Right atrium auricular region (tissue), 2 donors: ENCODE measurements around the gene PPP1R8. TPM values are rescaled to one million over a fixed set of nuclear protein-coding genes. Genes with fewer than 3 reads are reported as not detected.
"Not testable (repeated sequence)": the region's sequence is repeated elsewhere in the genome, so short reads cannot be mapped to it uniquely, and the experiment has no call there.

Source experiments
- DNase-seq: peaks from one replicate; pipeline ENCODE4 v3.0.0-alpha.2; 2019; ENCODE audit warnings: low spot score
- H3K27ac ChIP-seq, 2 donors: fragments of 200-600 bp; sonication (generic); 1 replicate in 1 of 2; 2 replicates in 1 of 2; pipeline ENCODE4 v1.5.1; 2016 to 2019
- H3K27me3 ChIP-seq, 2 donors: fragments of 200-600 bp; sonication (generic); one replicate each; pipeline versions ENCODE4 v1.5.1 to v1.6.0; 2017 to 2019
- H3K36me3 ChIP-seq: fragments of 200-600 bp; sonication (generic); one replicate; pipeline ENCODE4 v1.5.1; 2016
- H3K4me1 ChIP-seq, 2 donors: fragments of 200-600 bp; sonication (generic); one replicate each; pipeline versions ENCODE4 v1.5.1 to v1.6.0; 2017 to 2019
- H3K4me3 ChIP-seq, 2 donors: fragments of 200-600 bp; sonication (generic); 1 replicate in 1 of 2; 2 replicates in 1 of 2; pipeline ENCODE4 v1.5.1; 2017 to 2019; ENCODE audit warnings: mild to moderate bottlenecking in 1 of 2, moderate library complexity in 1 of 2
- H3K9me3 ChIP-seq, 2 donors: fragments of 200-600 bp; sonication (generic); one replicate each; pipeline ENCODE4 v1.5.1; 2019
- CTCF ChIP-seq, 2 donors: fragments of 200-600 bp; sonication (generic); IDR thresholded peaks; one replicate each; pipeline ENCODE4 v1.5.1; 2019; ENCODE audit warnings: antibody characterized with exemption in 2 of 2
- total RNA-seq, 2 donors: library from RNA; depleted of rRNA; stranded (reverse); fragments of >200 nt; gene quantifications; one replicate each; pipeline ENCODE4 v1.1.0, GENCODE V29; 2016

PPP1R8 gene
- total RNA-seq, 2 donors from 2014 or later = 17.9 to 23.9 TPM

- Histone ChIP-seq H3K27ac (no peak overlapping the region), H3K4me3 (no peak overlapping the region), H3K4me1 (peaks cover 0 to 20% of the 10 kb centered on the region in 2 donors), H3K36me3 (peaks cover 20% of the 10 kb centered on the region), H3K27me3 (no peaks in the 10 kb centered on the region), H3K9me3 (no peaks in the 10 kb centered on the region)
- TF ChIP-seq CTCF (IDR thresholded peaks at IDR 0.05) = no peak
- no peak for DNase-seq
Observed at GRCh38 chr1:27835501-27835900, 4.9 kb downstream of the PPP1R8 start.

GRCh38 chr1:27849951-27850350 is 19.4 kb downstream of the PPP1R8 start:
- no peaks in the 10 kb centered on the region for H3K9me3 ChIP-seq
- no peak overlapping the region for H3K4me3 ChIP-seq
- no peaks in the 10 kb centered on the region for H3K4me1 ChIP-seq
- DNase-seq = no peak
- no peak for TF ChIP-seq CTCF (IDR thresholded peaks at IDR 0.05)
- no peaks in the 10 kb centered on the region for H3K27me3 ChIP-seq
- H3K27ac ChIP-seq = no peak overlapping the region
- H3K36me3 ChIP-seq = peaks cover 64% of the 10 kb centered on the region

GRCh38 chr1:27855085-27855484 is 24.5 kb downstream of the PPP1R8 start:
- H3K4me3 ChIP-seq = no peak overlapping the region
- no peak overlapping the region for H3K27ac ChIP-seq
- H3K36me3 ChIP-seq = peaks cover 18% of the 10 kb centered on the region
- no peak for DNase-seq
- H3K9me3 ChIP-seq = no peaks in the 10 kb centered on the region
- no peaks in the 10 kb centered on the region for H3K27me3 ChIP-seq
- no peak for TF ChIP-seq CTCF (IDR thresholded peaks at IDR 0.05)
- peaks cover 0 to 9% of the 10 kb centered on the region in 2 donors for H3K4me1 ChIP-seq

GRCh38 chr1:27856561-27857343 is 26.2 kb downstream of the PPP1R8 start:
- H3K36me3 ChIP-seq = peaks cover under 1% of the 10 kb centered on the region
- H3K27me3 ChIP-seq = no peaks in the 10 kb centered on the region
- DNase-seq = no peak
- peaks cover 0 to 9% of the 10 kb centered on the region in 2 donors for H3K4me1 ChIP-seq
- no peaks in the 10 kb centered on the region for H3K9me3 ChIP-seq
- TF ChIP-seq CTCF (IDR thresholded peaks at IDR 0.05) = no peak
- H3K27ac ChIP-seq = no peak overlapping the region
- no peak overlapping the region for H3K4me3 ChIP-seq

DNA sequence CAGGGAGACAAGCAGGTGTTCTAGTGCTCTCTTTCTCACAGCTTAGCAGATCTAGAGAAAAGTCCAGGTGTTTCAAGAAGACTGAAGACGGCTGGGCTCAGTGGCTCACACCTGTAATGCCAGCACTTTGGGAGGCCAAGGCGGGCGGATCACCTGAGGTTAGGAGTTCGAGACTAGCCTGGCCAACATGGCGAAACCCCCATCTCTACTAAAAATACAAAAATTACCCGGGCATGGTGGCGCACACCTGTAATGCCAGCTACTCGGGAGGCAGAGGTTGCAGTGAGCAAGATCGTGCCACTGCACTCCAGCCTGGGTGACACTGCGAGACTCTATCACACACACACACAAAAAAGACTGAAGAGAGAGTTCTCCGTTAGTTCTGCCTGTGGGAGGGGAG is 27.0 kb downstream of the PPP1R8 start:
- not testable (repeated sequence) for H3K36me3 ChIP-seq, H3K27ac ChIP-seq, H3K4me3 ChIP-seq, H3K27me3 ChIP-seq, H3K9me3 ChIP-seq, DNase-seq
- H3K4me1 ChIP-seq = peaks cover 0 to 12% of the 10 kb centered on the region in 2 donors

- Histone ChIP-seq H3K4me1 (peaks cover 0 to 18% of the 10 kb centered on the region in 2 donors), H3K9me3 (no peaks in the 10 kb centered on the region), H3K36me3 (no peaks in the 10 kb centered on the region), H3K27me3 (no peaks in the 10 kb centered on the region), H3K4me3 (no peak overlapping the region), H3K27ac (no peak overlapping the region)
- peak; percentile 90 for DNase-seq
- peak; percentile 85 to 92 for TF ChIP-seq CTCF (IDR thresholded peaks at IDR 0.05)
Observed at GRCh38 chr1:27858072-27858948, 27.7 kb downstream of the PPP1R8 start.
